Measurements from ENCODE around the gene PLN. TPM values are rescaled to one million over a fixed set of nuclear protein-coding genes. Genes with fewer than 3 reads are reported as not detected.

PLN gene
- not detected in 2 replicates for total RNA-seq
- long read RNA-seq = 0 reads

- H3K4me1 Mint-ChIP-seq (ENCODE audit: unreplicated experiment) = peaks cover 13% of the 10 kb centered on the region
- peaks cover 2% of the 10 kb centered on the region for H3K36me3 Mint-ChIP-seq (ENCODE audit: unreplicated experiment)
- no peaks in the 10 kb centered on the region for H3K9me3 Mint-ChIP-seq (ENCODE audit: unreplicated experiment)
- no peak for DNase-seq (ENCODE audit: extremely low spot score, unreplicated experiment)
- no peak for TF ChIP-seq CTCF (IDR thresholded peaks at IDR 0.05)
- H3K27ac Mint-ChIP-seq (ENCODE audit: unreplicated experiment) = no peak within 1 kb of the TSS
- H3K4me3 Mint-ChIP-seq (ENCODE audit: unreplicated experiment) = no peak within 1 kb of the TSS
- no peaks in the 10 kb centered on the region for H3K27me3 Mint-ChIP-seq (ENCODE audit: unreplicated experiment)
Measured at GRCh38 chr6:118548136-118548535, at the start of gene PLN. Gene PLN (plus strand): TSS chr6:118548296. CDS start chr6:118558922, 10,626 bp downstream.

- Mint-ChIP-seq H3K27ac (ENCODE audit: unreplicated experiment) (no peak overlapping the region), H3K36me3 (ENCODE audit: unreplicated experiment) (peaks cover 26% of the 10 kb centered on the region), H3K9me3 (ENCODE audit: unreplicated experiment) (peaks cover 3% of the 10 kb centered on the region), H3K4me1 (ENCODE audit: unreplicated experiment) (no peaks in the 10 kb centered on the region), H3K27me3 (ENCODE audit: unreplicated experiment) (no peaks in the 10 kb centered on the region), H3K4me3 (ENCODE audit: unreplicated experiment) (no peak overlapping the region)
- TF ChIP-seq CTCF (IDR thresholded peaks at IDR 0.05) = no peak
- DNase-seq (ENCODE audit: extremely low spot score, unreplicated experiment) = no peak
Measured at GRCh38 chr6:118500130-118501015, 47.7 kb upstream of the PLN start.

- no peak overlapping the region for H3K4me3 Mint-ChIP-seq (ENCODE audit: unreplicated experiment)
- no peak overlapping the region for H3K27ac Mint-ChIP-seq (ENCODE audit: unreplicated experiment)
- H3K9me3 Mint-ChIP-seq (ENCODE audit: unreplicated experiment) = peaks cover 3% of the 10 kb centered on the region
- H3K4me1 Mint-ChIP-seq (ENCODE audit: unreplicated experiment) = no peaks in the 10 kb centered on the region
- TF ChIP-seq CTCF (IDR thresholded peaks at IDR 0.05) = no peak
- DNase-seq (ENCODE audit: extremely low spot score, unreplicated experiment) = no peak
- no peaks in the 10 kb centered on the region for H3K27me3 Mint-ChIP-seq (ENCODE audit: unreplicated experiment)
- peaks cover 23% of the 10 kb centered on the region for H3K36me3 Mint-ChIP-seq (ENCODE audit: unreplicated experiment)
Measured at GRCh38 chr6:118501099-118501498, 47.0 kb upstream of the PLN start.

- Mint-ChIP-seq H3K27ac (ENCODE audit: unreplicated experiment) (no peak overlapping the region), H3K27me3 (ENCODE audit: unreplicated experiment) (no peaks in the 10 kb centered on the region), H3K4me1 (ENCODE audit: unreplicated experiment) (peaks cover 1% of the 10 kb centered on the region)
Measured at GRCh38 chr6:118501765-118502164, 46.3 kb upstream of the PLN start.

More at GRCh38 chr6:118501765-118502164, 46.3 kb upstream of the PLN start:
- TF ChIP-seq CTCF (IDR thresholded peaks at IDR 0.05) = no peak
- H3K4me3 Mint-ChIP-seq (ENCODE audit: unreplicated experiment) = no peak overlapping the region
- H3K36me3 Mint-ChIP-seq (ENCODE audit: unreplicated experiment) = peaks cover 23% of the 10 kb centered on the region
- peaks cover 3% of the 10 kb centered on the region for H3K9me3 Mint-ChIP-seq (ENCODE audit: unreplicated experiment)
- no peak for DNase-seq (ENCODE audit: extremely low spot score, unreplicated experiment)

All from osteocyte (in vitro differentiated cells).